Epithelial cell of esophagus (primary cell): ENCODE results near the gene SMIM20.

ENCODE experiments used
- DNase-seq: peaks from one replicate; pipeline ENCODE4 v3.0.0; 2010; ENCODE audit warnings: low read depth
- H3K4me3 ChIP-seq: 2 replicates; pipeline ENCODE4 v1.5.1; 2011; ENCODE audit warnings: mild to moderate bottlenecking, low read length, control low read depth
- CTCF ChIP-seq: IDR thresholded peaks from 2 replicates; pipeline ENCODE4 v1.5.1; 2011; ENCODE audit warnings: low read depth, mild to moderate bottlenecking, low read length, control low read depth, inconsistent platforms; ENCODE audit not compliant: insufficient read depth; ENCODE audit errors: missing control alignments

The SMIM20 gene

GRCh38 chr4:25892796-25893195 lies 21.2 kb upstream of the SMIM20 start:
- no peak overlapping the region for H3K4me3 ChIP-seq
- DNase-seq = no peak
- TF ChIP-seq CTCF = no peak

GRCh38 chr4:25896776-25897539 lies 17.1 kb upstream of the SMIM20 start:
- no peak for TF ChIP-seq CTCF
- no peak overlapping the region for H3K4me3 ChIP-seq
- peak; percentile 18 for DNase-seq

GRCh38 chr4:25900310-25900709 lies 13.7 kb upstream of the SMIM20 start:
- DNase-seq = no peak
- H3K4me3 ChIP-seq = no peak overlapping the region
- no peak for TF ChIP-seq CTCF

- TF ChIP-seq CTCF = no peak
- no peak overlapping the region for H3K4me3 ChIP-seq
- DNase-seq = no peak
These were observed 13.0 kb upstream of the SMIM20 start for GRCh38 chr4:25901030-25901430.

GRCh38 chr4:25903900-25904747 lies 9.9 kb upstream of the SMIM20 start:
- H3K4me3 ChIP-seq = no peak overlapping the region
- DNase-seq = peak; percentile 18

GRCh38 chr4:25904748-25905082 lies 9.3 kb upstream of the SMIM20 start:
- TF ChIP-seq CTCF = no peak

More at GRCh38 chr4:25903900-25904747, 9.9 kb upstream of the SMIM20 start:
- TF ChIP-seq CTCF = no peak

More at GRCh38 chr4:25904748-25905082, 9.3 kb upstream of the SMIM20 start:
- no peak overlapping the region for H3K4me3 ChIP-seq
- no peak for DNase-seq
